Activated CD4-positive, alpha-beta T cell treated with anti-CD3 and anti-CD28 coated beads, Interleukin-2, amount 50 U/mL, for 1 hour (primary cell): ENCODE data around the gene MCC.

ENCODE experiments used
- DNase-seq: peaks from one replicate; pipeline ENCODE4 v3.0.0-alpha.2; 2020

MCC gene

GRCh38 chr5:113127021-113127420 lies 361.2 kb downstream of the MCC start:
- no peak for DNase-seq

DNA sequence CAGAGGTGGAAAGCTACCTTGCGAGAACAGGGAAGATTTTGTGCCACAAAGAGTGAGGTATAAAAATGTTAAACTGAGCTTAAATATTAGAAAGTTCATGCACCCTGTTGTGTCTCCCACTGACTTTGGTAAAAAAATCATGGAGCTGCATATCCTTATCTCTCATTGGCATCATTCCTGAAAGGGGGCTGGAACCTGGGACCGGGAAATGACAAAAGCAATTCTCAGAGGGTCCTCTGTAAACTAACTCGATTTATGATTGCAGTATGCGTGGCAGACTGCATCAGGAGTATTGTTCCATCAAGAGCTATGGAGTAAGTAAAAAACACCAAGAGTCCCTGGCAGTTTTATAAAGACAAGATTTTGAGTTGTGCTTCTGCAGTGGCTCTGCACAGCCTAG lies 362.9 kb downstream of the MCC start:
- DNase-seq, result no peak

- DNase-seq, result no peak
Observed at GRCh38 chr5:113124914-113125313, 363.3 kb downstream of the MCC start.

DNA sequence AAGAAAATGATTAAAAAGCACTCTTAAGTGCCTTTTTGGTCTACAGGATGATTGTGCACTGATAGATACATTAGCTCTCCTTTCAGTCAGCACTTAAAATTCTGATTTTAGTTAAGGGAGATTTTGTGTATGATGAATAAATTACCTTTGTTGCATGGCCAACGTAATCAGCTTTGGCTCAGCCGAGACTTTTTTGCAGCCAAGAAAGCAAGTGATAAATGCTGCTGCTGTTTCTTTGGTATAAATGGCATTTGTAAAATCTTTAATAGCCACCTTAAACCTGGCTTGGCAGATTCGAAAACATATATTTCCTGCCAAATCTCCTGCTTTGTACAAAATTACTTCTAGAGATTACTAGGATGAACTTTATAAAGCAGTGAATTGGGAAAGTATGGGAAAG lies 364.0 kb downstream of the MCC start:
- no peak for DNase-seq

DNA sequence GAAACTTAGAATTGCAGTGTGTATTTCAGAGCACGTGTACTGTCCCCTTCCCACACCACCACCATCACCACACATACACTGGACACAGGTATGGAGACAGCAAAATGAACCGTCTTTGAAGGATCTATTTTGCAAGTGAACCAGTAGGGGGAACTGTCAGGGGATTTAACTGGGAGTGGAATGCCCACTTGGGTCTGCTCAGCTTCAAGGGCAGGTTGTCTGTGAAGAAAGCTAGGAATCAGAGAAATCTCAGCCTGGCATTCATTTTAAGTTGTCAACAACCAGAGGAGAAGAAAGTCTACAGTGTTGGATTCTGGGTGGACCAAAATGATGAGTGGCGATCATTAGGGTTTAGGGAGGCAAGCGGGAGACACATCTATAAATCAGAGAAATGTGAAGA lies 364.6 kb downstream of the MCC start:
- no peak for DNase-seq

DNA sequence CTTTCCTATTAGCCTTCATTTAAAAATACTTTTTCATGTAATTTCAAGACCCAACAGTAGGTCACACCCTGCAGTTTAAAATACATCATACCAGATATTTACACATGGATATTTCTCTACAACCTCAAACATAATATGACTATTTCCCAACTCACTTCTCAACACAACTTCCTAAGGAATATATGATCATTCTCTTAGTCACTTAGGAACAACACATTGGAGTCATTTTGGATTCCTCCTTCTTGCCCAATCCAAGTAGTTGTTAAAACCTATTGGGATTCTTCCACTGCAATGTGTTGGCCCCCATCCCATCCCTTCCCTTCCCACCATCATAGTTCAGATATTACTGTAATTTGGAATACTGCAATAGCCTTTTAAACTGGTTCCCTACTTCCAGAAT lies 366.2 kb downstream of the MCC start:
- no peak for DNase-seq

GRCh38 chr5:113119246-113119924 lies 368.9 kb downstream of the MCC start:
- no peak for DNase-seq

DNA sequence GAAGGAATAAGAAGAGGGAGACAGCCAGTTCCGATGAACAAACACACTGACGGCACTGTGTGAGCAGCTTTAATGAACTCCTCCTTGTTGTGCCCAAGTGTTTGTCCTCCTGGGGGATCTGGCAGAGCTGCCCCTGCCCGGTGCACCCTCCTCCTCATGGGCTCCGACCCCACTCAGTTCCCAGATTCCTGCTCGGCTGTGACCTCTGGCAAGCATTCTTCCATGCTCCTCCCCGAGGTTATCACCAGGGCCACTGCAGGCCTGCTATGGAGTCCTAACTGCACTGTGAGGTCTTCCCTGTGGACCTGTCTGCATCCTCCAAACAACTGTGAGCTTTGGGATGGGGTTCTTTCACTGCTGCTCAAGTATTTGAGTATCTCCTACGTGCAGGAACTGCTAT lies 369.5 kb downstream of the MCC start:
- no peak for DNase-seq

- no peak for DNase-seq
Observed at GRCh38 chr5:113118298-113118697, 370.0 kb downstream of the MCC start.

GRCh38 chr5:113117543-113118115 lies 370.6 kb downstream of the MCC start:
- no peak for DNase-seq

- no peak for DNase-seq
Observed at GRCh38 chr5:113115956-113116355, 372.3 kb downstream of the MCC start.

DNA sequence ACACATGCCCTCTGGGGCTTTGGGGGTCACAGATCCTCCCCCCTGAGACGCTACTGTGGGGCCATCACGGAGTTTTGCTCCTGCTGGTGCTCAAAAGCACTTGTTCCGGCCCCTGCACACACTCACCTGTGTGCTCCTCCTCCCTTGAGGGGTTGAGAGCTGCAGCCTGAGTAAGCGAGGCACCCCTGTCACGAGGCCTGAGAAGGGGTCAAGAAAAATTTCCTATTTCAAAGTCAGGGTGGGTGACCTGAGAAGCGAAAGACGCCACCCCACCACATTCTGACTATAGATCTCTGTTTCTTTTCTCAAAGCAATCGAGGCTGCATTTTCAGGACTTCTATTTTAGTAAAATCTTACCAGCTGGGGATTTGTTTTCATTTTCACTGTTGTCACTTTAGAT lies 373.2 kb downstream of the MCC start:
- DNase-seq, result no peak

DNA sequence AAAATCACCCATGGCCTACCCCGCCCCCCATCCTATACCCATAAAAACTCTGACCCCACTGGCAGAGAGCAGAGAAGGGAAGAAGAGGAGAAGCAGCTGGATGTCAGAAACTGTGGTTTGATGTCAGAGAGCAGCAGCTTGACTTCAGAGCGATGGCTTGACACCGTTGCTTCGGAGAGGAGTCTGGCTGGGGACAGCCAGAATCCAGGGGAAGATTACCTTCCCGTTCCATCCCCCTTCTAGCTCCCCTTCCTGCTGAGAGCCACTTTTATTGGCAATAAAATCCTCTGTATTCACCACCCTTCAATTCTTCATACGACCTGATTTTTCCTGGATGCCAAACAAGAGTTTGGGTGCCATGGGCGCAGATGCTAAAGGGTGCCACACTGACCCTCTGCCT lies 373.7 kb downstream of the MCC start:
- no peak for DNase-seq

GRCh38 chr5:113112435-113112834 lies 375.8 kb downstream of the MCC start:
- DNase-seq, result no peak

GRCh38 chr5:113110117-113110516 lies 378.1 kb downstream of the MCC start:
- no peak for DNase-seq

GRCh38 chr5:113109344-113109743 lies 378.9 kb downstream of the MCC start:
- no peak for DNase-seq

DNA sequence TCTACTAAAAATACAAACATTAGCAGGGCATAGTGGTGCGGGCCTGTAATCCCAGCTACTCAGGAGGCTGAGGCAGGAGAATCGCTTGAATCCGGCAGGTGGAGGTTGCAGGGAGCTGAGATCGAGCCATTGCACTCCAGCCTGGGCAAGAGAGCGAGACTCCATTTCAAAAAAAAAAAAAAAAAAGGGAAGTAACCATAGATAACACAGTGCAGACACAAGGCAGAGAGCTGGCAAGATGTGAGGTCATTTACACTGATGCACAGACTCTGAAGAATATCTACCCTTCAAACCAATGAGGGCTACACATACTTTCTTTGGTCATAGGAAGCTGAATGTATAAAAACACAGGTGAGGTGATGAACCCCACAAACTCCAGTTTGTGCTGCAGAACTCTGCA lies 379.8 kb downstream of the MCC start:
- DNase-seq, result no peak

- no peak for DNase-seq
Observed at GRCh38 chr5:113106821-113107220, 381.4 kb downstream of the MCC start.

- no peak for DNase-seq
Observed at GRCh38 chr5:113105693-113106280, 382.5 kb downstream of the MCC start.

GRCh38 chr5:113103330-113103729 lies 384.9 kb downstream of the MCC start:
- no peak for DNase-seq

- DNase-seq, result no peak
Observed at GRCh38 chr5:113102121-113102531, 386.1 kb downstream of the MCC start.

- no peak for DNase-seq
Observed at GRCh38 chr5:113100981-113101380, 387.3 kb downstream of the MCC start.

GRCh38 chr5:113099822-113100221 lies 388.4 kb downstream of the MCC start:
- no peak for DNase-seq

DNA sequence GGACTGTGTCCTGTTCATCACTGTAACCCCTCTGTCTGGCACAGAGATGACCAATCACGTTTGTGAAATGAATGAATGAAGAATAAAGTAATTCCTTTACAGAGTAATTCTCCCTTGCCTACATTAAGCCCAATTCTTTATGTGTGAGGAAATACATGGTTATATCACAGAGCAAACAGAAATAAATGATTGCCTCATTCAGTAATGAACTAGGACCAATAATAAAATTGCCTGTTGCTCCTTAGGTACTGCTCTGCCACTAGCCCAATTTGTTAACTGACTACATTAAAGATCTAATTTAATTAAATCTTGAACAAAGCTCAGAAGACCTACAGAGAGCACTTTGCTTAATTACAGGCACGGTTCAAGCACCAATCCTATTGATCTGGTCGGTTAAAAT lies 389.9 kb downstream of the MCC start:
- DNase-seq, result no peak

- DNase-seq, result no peak
Observed at GRCh38 chr5:113095831-113096230, 392.4 kb downstream of the MCC start.
